Smooth muscle cell (in vitro differentiated cells): Measurements from ENCODE around the gene GPR17. TPM values are rescaled to one million over a fixed set of nuclear protein-coding genes. Genes with fewer than 3 reads are reported as not detected.

Source experiments
- DNase-seq: peaks from one replicate; lab custom pipeline; 2025; ENCODE audit not compliant: unreplicated experiment; lab: John Stamatoyannopoulos, UW
- H2AFZ ChIP-seq: fragments of 200-600 bp; sonication (generic); 2 replicates; pipeline ENCODE4 v1.6.0; 2016; ENCODE audit warnings: antibody characterized with exemption, low read depth, mild to moderate bottlenecking
- H3F3A ChIP-seq: fragments of 200-600 bp; sonication (generic); 2 replicates; pipeline ENCODE4 v1.6.0; 2017; ENCODE audit warnings: antibody characterized with exemption, low read depth
- H3K27ac ChIP-seq: fragments of 200-600 bp; sonication (generic); 2 replicates; pipeline ENCODE4 v1.5.1; 2016; ENCODE audit warnings: low read depth, mild to moderate bottlenecking
- H3K27me3 ChIP-seq: fragments of 200-600 bp; sonication (generic); 2 replicates; pipeline ENCODE4 v1.6.1; 2016; ENCODE audit warnings: low read depth, mild to moderate bottlenecking
- H3K36me3 ChIP-seq: fragments of 200-600 bp; sonication (generic); 2 replicates; pipeline ENCODE4 v1.5.1; 2016; ENCODE audit warnings: low read depth
- H3K4me1 ChIP-seq: fragments of 200-600 bp; sonication (generic); 2 replicates; pipeline ENCODE4 v1.5.1; 2016; ENCODE audit warnings: low read depth
- H3K4me2 ChIP-seq: fragments of 200-600 bp; sonication (generic); 2 replicates; pipeline ENCODE4 v1.6.0; 2016; ENCODE audit warnings: mild to moderate bottlenecking
- H3K4me3 ChIP-seq: fragments of 200-600 bp; sonication (generic); 2 replicates; pipeline ENCODE4 v1.5.1; 2016; ENCODE audit warnings: mild to moderate bottlenecking
- H3K79me2 ChIP-seq: fragments of 200-600 bp; sonication (generic); 2 replicates; pipeline ENCODE4 v1.6.0; 2016; ENCODE audit warnings: low read depth, mild to moderate bottlenecking
- H3K9ac ChIP-seq: fragments of 200-600 bp; sonication (generic); 2 replicates; pipeline ENCODE4 v1.6.0; 2016; ENCODE audit warnings: low read depth
- H3K9me3 ChIP-seq: fragments of 200-600 bp; sonication (generic); replicated peaks from 2 replicates; pipeline ENCODE4 v1.5.1; 2016; ENCODE audit warnings: low read depth
- H4K20me1 ChIP-seq: fragments of 200-600 bp; sonication (generic); 2 replicates; pipeline ENCODE4 v1.6.0; 2016; ENCODE audit warnings: low read depth
- WGBS: methylation state at CpG from one replicate; pipeline ENCODE4 v1.1.7; 2016; ENCODE audit warnings: low lambda C conversion rate; 5-methylcytosine and 5-hydroxymethylcytosine counted together
- polyA plus RNA-seq: library from polyadenylated mRNA; unstranded; fragments of >200 nt; fragmentation: Nextera tagmentation; extraction: Ambion mirVana; gene quantifications from 2 replicates; pipeline ENCODE4 v1.2.1, GENCODE V29; 2016
- total RNA-seq: library from RNA; depleted of rRNA; stranded (reverse); fragments of >200 nt; gene quantifications from 2 replicates; pipeline ENCODE4 v1.2.3, GENCODE V29; 2014
- TF ChIP-seq, protein P1 (sequence below): fragments of 200-600 bp; sonication (generic); IDR thresholded peaks from 2 replicates; pipeline ENCODE4 v1.5.1; 2017; ENCODE audit warnings: borderline replicate concordance, mild to moderate bottlenecking, antibody characterized with exemption; ENCODE audit not compliant: insufficient read depth, poor library complexity, severe bottlenecking

Gene GPR17
- total and polyA plus RNA-seq, 2 experiments from 2014 or later = not detected

DNA sequence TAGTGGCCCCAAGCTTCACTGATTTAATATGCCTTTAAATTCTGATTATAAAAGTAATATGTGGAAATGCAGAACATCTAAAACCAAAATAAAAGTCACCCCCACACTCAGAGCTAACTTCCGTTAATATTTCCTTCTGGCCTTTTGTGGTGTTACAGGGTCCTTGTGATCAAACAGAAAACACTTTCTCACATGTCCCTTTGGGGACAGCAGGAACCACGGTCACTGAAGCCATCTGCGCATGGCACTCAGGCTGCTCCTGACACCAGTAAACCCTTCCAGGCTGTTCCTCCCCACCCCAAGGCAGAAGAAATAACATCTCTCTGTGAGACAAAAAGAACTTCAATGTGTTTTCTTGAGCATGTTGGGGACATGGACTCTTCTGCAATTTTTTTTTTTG, 25.1 kb upstream of the GPR17 start:
- H3K9me3 ChIP-seq = no peaks in the 10 kb centered on the region
- no peaks in the 10 kb centered on the region for H3K36me3 ChIP-seq
- WGBS = 94% methylated on average over 3 of the region's 3 CpGs
- DNase-seq = no peak
- H3K27ac ChIP-seq = no peak overlapping the region
- no peak overlapping the region for H2AFZ ChIP-seq
- no peak overlapping the region for H3K9ac ChIP-seq
- no peak overlapping the region for H3K4me2 ChIP-seq
- H3K4me3 ChIP-seq = no peak overlapping the region
- TF ChIP-seq, protein P1, sequence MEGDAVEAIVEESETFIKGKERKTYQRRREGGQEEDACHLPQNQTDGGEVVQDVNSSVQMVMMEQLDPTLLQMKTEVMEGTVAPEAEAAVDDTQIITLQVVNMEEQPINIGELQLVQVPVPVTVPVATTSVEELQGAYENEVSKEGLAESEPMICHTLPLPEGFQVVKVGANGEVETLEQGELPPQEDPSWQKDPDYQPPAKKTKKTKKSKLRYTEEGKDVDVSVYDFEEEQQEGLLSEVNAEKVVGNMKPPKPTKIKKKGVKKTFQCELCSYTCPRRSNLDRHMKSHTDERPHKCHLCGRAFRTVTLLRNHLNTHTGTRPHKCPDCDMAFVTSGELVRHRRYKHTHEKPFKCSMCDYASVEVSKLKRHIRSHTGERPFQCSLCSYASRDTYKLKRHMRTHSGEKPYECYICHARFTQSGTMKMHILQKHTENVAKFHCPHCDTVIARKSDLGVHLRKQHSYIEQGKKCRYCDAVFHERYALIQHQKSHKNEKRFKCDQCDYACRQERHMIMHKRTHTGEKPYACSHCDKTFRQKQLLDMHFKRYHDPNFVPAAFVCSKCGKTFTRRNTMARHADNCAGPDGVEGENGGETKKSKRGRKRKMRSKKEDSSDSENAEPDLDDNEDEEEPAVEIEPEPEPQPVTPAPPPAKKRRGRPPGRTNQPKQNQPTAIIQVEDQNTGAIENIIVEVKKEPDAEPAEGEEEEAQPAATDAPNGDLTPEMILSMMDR = no peak
- no peaks in the 10 kb centered on the region for H3F3A ChIP-seq
- no peaks in the 10 kb centered on the region for H4K20me1 ChIP-seq
- no peaks in the 10 kb centered on the region for H3K79me2 ChIP-seq
- peaks cover 9% of the 10 kb centered on the region for H3K4me1 ChIP-seq
- H3K27me3 ChIP-seq = no peaks in the 10 kb centered on the region

DNA sequence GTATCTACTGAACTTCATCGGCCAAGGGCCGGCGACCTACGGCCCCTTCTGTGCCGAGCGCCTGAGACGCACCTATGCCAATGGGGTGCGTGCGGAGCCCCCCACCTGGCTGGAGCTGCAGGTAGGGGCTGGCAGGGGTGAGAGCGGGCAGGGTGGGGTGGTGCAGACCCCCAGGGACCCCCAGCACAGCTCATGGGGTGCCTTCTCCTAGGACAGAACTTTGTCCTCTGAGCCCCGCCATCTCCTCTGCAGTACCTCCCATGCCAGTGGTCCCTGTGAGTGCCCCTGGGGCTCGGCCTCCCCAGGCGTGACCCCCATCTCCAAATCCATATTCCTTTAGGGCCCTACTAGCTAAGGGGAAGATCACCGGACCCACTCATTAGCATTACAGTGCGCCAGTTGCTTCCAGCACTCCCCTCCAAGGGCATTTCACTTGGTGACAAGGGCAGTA, 23.9 kb upstream of the GPR17 start:
- Histone ChIP-seq H3K9ac (no peak overlapping the region), H3K4me2 (no peak overlapping the region), H3K4me3 (no peak overlapping the region), H3K9me3 (no peaks in the 10 kb centered on the region), H3K79me2 (no peaks in the 10 kb centered on the region), H3K4me1 (no peaks in the 10 kb centered on the region), H3F3A (no peaks in the 10 kb centered on the region), H3K27ac (no peak overlapping the region), H4K20me1 (no peaks in the 10 kb centered on the region), H2AFZ (no peak overlapping the region), H3K36me3 (no peaks in the 10 kb centered on the region), H3K27me3 (no peaks in the 10 kb centered on the region)
- TF ChIP-seq, protein P1 = no peak
- no peak for DNase-seq
- 99% methylated on average over 14 of the region's 15 CpGs for WGBS

DNA sequence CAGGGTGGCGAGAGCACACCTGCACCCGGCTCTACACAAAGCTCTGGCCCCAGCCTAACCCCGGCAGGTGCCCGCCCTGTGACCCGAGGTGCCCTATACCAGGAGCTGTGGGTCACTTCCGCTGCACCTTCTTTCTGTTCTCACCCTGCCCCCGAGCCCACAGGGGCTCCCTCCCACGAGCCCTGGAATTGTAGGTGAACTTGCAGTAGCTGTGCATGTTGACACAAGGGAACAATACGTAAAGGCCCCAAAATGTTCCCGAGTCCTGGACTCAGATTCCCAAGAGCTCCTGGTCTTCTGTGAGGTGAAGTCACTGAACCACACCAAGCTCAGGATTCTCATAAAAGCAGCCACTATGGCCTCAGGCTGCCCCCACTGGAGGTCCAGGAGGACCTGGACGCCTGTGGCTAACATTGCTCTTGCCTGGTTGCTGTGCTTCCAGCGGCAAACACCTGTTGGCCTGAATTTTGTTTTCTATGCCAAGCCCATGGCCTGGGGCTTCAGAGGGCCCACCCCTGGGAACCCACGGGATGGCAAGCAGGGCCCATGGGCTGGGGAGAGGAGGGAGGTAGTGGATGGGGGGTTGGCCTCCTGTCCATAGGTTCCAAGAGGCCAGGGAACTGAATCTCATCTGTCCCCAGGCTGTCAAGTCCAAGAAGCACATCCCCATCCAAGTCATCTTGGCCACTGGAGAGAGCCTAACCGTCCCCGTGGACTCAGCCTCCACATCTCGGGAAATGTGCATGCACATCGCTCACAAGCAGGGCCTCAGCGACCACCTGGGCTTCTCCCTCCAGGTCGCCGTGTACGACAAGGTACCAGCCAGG, 23.2 kb upstream of the GPR17 start:
- H3F3A ChIP-seq = no peaks in the 10 kb centered on the region
- no peak overlapping the region for H3K4me2 ChIP-seq
- H3K4me3 ChIP-seq = no peak overlapping the region
- H3K36me3 ChIP-seq = no peaks in the 10 kb centered on the region
- H3K9me3 ChIP-seq = no peaks in the 10 kb centered on the region
- TF ChIP-seq, protein P1 = no peak
- no peak overlapping the region for H3K9ac ChIP-seq
- no peaks in the 10 kb centered on the region for H3K27me3 ChIP-seq
- H3K79me2 ChIP-seq = no peaks in the 10 kb centered on the region
- H3K27ac ChIP-seq = no peak overlapping the region
- H3K4me1 ChIP-seq = no peaks in the 10 kb centered on the region
- no peak for DNase-seq
- H4K20me1 ChIP-seq = no peaks in the 10 kb centered on the region
- no peak overlapping the region for H2AFZ ChIP-seq
- 93% methylated on average over 20 of the region's 21 CpGs for WGBS
